NB4 (cell line): ENCODE measurements around the gene SPON2.

ENCODE experiments used
- DNase-seq: peaks from one replicate; pipeline ENCODE4 v3.0.0; 2010; ENCODE audit warnings: low read depth
- H3K4me3 ChIP-seq: one replicate; pipeline ENCODE4 v1.5.1; 2011; ENCODE audit warnings: mild to moderate bottlenecking, low read depth, low read length, moderate library complexity
- CTCF ChIP-seq: IDR thresholded peaks from one replicate; pipeline ENCODE4 v1.5.1; 2012; ENCODE audit warnings: low read depth, low read length
- MAX ChIP-seq: IDR thresholded peaks from 2 replicates; pipeline ENCODE4 v1.6.1; 2011; ENCODE audit warnings: low read depth, low read length
- MYC ChIP-seq: IDR thresholded peaks from 2 replicates; pipeline ENCODE4 v1.6.1; 2011; ENCODE audit warnings: low read depth, low read length
- POLR2A ChIP-seq: IDR thresholded peaks from 2 replicates; pipeline ENCODE4 v1.6.1; 2011; ENCODE audit warnings: mild to moderate bottlenecking; ENCODE audit not compliant: insufficient read length; ENCODE audit errors: extremely low read depth

SPON2 gene

GRCh38 chr4:1213336-1213995, 41.1 kb upstream of the SPON2 start:
- H3K4me3 ChIP-seq: no peak overlapping the region
- no peak for DNase-seq
- TF ChIP-seq MAX (no peak), MYC (no peak)

GRCh38 chr4:1212546-1213335, 40.4 kb upstream of the SPON2 start:
- TF ChIP-seq CTCF (no peak), MAX (no peak), MYC (no peak), POLR2A (no peak)
- no peak for DNase-seq
- H3K4me3 ChIP-seq: no peak overlapping the region

- no peak overlapping the region for H3K4me3 ChIP-seq
- DNase-seq: no peak
- no peak for TF ChIP-seq MYC
- TF ChIP-seq MAX: no peak
- TF ChIP-seq CTCF: no peak
- TF ChIP-seq POLR2A: no peak
These were observed 39.6 kb upstream of the SPON2 start for GRCh38 chr4:1211891-1212545.

GRCh38 chr4:1211371-1211770, 39.0 kb upstream of the SPON2 start:
- H3K4me3 ChIP-seq: no peak overlapping the region
- no peak for DNase-seq
- TF ChIP-seq CTCF (no peak), MAX (no peak), MYC (no peak), POLR2A (no peak)

GRCh38 chr4:1210971-1211370, 38.6 kb upstream of the SPON2 start:
- TF ChIP-seq MYC: no peak
- TF ChIP-seq POLR2A: no peak
- no peak for TF ChIP-seq CTCF
- TF ChIP-seq MAX: no peak
- no peak for DNase-seq
- H3K4me3 ChIP-seq: no peak overlapping the region

GRCh38 chr4:1210241-1210841, 38.0 kb upstream of the SPON2 start:
- no peak overlapping the region for H3K4me3 ChIP-seq
- TF ChIP-seq POLR2A (no peak), MYC (no peak), CTCF (no peak), MAX (no peak)

More at GRCh38 chr4:1210241-1210841, 38.0 kb upstream of the SPON2 start:
- no peak for DNase-seq
